ENCODE measurements around the gene RRBP1. TPM values are rescaled to one million over a fixed set of nuclear protein-coding genes. Genes with fewer than 3 reads are reported as not detected.

The RRBP1 gene
- total and polyA plus RNA-seq, 4 donors, result 106 to 208 (median 127) TPM

DNA sequence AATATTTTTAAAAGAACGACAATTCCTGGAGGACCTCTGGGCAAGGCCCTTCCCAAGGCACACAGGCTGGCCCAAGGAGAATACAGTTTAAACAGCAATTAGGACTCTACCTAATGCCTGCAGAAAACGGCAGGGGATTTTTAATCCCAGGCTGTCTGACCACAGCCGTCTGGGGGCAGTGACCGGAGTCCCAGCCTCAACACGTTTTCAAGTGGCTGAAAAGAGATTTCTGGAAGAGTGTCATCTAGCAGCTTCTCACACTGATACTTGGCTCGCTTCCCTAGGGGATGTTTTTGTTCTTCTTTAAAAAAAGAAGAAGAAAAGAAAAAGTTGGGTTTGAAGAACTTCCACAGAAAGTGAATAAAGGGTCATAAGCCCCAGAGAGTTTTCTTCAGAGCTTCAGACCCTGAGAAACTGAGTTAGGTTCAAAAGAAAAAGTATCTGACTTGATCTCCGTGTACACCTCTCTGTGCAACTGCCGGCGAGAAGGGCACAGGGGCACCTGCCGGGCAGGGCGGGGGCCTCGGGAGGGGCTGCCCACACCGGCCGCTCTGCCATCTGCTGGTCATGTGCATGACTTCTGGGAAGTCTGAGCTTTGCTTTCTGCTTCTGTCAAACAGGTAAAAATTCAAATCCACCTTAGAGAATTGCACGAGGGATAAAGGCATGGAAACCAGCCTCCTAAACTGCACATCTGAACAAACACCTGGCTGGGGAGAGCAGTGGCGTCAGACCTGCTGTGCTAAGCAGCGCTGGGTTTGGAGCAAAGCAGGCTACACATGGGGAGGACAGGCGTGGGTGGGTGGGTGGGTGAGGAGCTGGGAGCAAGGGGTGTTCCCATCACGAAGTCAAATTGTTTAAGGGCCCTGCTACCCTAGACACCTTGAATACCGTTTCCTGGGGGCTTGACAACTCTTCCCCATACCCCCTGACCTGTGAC lies 33.0 kb downstream of the RRBP1 start:
- peak in 2 of 3 donors; percentile 41 to 51 for DNase-seq
- WGBS, 2 donors, result 44 to 47% methylated on average over 20 of the region's 20 CpGs

DNA sequence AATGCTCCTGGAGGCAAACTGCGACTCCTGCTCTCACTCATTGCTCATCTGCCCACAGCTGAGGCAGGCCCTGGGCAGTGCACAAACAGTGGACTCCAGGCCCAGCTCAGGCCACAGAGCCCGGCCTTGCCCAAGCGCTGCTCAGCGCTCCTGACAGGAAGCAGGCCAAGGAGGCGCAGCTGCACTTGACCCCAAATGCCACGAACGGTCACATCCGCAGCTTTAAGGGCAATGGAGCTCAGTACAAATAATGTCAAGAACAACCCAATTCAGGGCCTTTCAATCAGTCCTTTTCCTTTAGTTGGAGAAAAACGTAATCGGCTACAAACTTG lies 33.8 kb downstream of the RRBP1 start:
- DNase-seq, result no peak
- Histone ChIP-seq H3K4me3 (no peak overlapping the region), H3K9me3 (ENCODE audit: control insufficient read depth in 4 of 4, insufficient read depth in 3 of 4, low read length in 3 of 4) (no peaks in the 10 kb centered on the region), H3K36me3 (ENCODE audit: control insufficient read depth in 4 of 4, insufficient read depth in 4 of 4, low read length in 4 of 4) (peaks cover 0 to 8% (median 2%) of the 10 kb centered on the region in 4 donors), H3K9ac (ENCODE audit: insufficient read depth in 1 of 2, low read length in 2 of 2) (no peak overlapping the region), H3K4me1 (ENCODE audit: control insufficient read depth in 5 of 5, insufficient read depth in 5 of 5, low read length in 5 of 5) (peaks cover 4 to 52% (median 25%) of the 10 kb centered on the region in 5 donors), H3K27ac (ENCODE audit: low read depth in 1 of 2, low read length in 1 of 2) (peak overlapping the region in 1 of 2 donors; percentile 29), H3K27me3 (ENCODE audit: control insufficient read depth in 3 of 3, insufficient read depth in 3 of 3, low read length in 2 of 3) (no peaks in the 10 kb centered on the region)
- no peak for TF ChIP-seq CTCF (IDR thresholded peaks at IDR 0.05; ENCODE audit: control extremely low read depth, extremely low read depth)
- ATAC-seq (ENCODE audit: insufficient read depth, low FRiP score), result peak; percentile 37
- 24 to 29% methylated on average over 10 of the region's 10 CpGs for WGBS, 2 donors

More for the DNA sequence above, 33.0 kb downstream of the RRBP1 start:
- H3K9me3 ChIP-seq (ENCODE audit: control insufficient read depth in 4 of 4, insufficient read depth in 3 of 4, low read length in 3 of 4), result no peaks in the 10 kb centered on the region
- peaks cover 0 to 8% (median 3%) of the 10 kb centered on the region in 4 donors for H3K36me3 ChIP-seq (ENCODE audit: control insufficient read depth in 4 of 4, insufficient read depth in 4 of 4, low read length in 4 of 4)
- H3K4me1 ChIP-seq (ENCODE audit: control insufficient read depth in 5 of 5, insufficient read depth in 5 of 5, low read length in 5 of 5), result peaks cover 4 to 52% (median 25%) of the 10 kb centered on the region in 5 donors
- peak overlapping the region in 1 of 2 donors; percentile 19 for H3K9ac ChIP-seq (ENCODE audit: insufficient read depth in 1 of 2, low read length in 2 of 2)
- no peaks in the 10 kb centered on the region for H3K27me3 ChIP-seq (ENCODE audit: control insufficient read depth in 3 of 3, insufficient read depth in 3 of 3, low read length in 2 of 3)
- TF ChIP-seq CTCF (IDR thresholded peaks at IDR 0.05; ENCODE audit: control extremely low read depth, extremely low read depth), result no peak
- H3K4me3 ChIP-seq, result no peak overlapping the region
- ATAC-seq (ENCODE audit: insufficient read depth, low FRiP score), result no peak
- peak overlapping the region in 1 of 2 donors; percentile 34 for H3K27ac ChIP-seq (ENCODE audit: low read depth in 1 of 2, low read length in 1 of 2)

DNA sequence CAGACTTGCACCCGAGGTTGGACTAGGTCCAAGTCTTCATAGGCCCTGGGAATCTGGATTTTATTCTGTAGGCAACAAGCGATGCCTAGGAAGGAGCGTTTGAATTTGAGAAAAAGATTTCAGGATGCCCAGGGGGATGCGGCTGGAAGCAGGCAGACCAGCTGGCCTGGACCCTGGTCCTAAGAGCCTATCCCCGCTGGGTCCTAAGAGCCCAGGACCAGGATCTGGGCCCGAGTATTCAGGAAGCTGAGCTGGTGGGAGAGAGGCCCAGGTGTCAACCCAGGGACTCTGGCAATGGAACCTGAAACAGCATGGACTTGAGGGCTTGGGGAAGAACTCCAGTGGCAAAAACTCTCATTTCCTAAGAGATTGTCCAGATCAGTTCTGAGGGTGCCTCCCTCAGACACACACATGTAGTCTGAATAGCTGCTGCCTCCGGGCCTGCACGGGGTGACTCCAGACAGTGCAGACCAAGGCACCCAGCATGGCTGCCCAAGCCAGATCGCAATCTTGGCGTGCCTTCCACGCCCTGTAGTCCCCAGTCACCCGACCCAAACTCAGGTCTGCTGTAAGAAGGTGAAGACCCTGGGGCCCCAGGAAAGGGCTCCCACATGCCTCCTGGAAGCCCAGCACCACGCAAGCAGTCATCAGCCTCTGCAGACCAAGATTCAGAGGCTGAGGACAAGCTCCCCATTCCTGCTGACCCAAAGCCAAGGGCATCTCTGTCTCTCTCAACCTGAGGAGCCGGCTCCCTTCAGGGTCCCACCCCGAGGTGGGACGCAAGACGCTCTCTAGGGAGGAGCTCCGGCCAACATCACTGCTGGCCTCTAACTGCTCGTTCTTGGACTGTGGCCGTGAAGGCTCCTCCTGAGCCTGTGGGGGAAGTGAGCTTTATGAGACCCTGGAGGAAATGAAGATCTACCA lies 34.4 kb downstream of the RRBP1 start:
- H3K27me3 ChIP-seq (ENCODE audit: control insufficient read depth in 3 of 3, insufficient read depth in 3 of 3, low read length in 2 of 3), result no peaks in the 10 kb centered on the region
- H3K36me3 ChIP-seq (ENCODE audit: control insufficient read depth in 4 of 4, insufficient read depth in 4 of 4, low read length in 4 of 4), result peaks cover 0 to 11% (median 7%) of the 10 kb centered on the region in 4 donors
- no peak overlapping the region for H3K4me3 ChIP-seq
- H3K27ac ChIP-seq (ENCODE audit: low read depth in 1 of 2, low read length in 1 of 2), result peak overlapping the region in 1 of 2 donors; percentile 29
- WGBS, 2 donors, result 83 to 88% methylated on average over 20 of the region's 20 CpGs
- ATAC-seq (ENCODE audit: insufficient read depth, low FRiP score) (no peak), DNase-seq (no peak)
- no peaks in the 10 kb centered on the region for H3K9me3 ChIP-seq (ENCODE audit: control insufficient read depth in 4 of 4, insufficient read depth in 3 of 4, low read length in 3 of 4)
- peaks cover 4 to 52% (median 25%) of the 10 kb centered on the region in 5 donors for H3K4me1 ChIP-seq (ENCODE audit: control insufficient read depth in 5 of 5, insufficient read depth in 5 of 5, low read length in 5 of 5)
- TF ChIP-seq CTCF (IDR thresholded peaks at IDR 0.05; ENCODE audit: control extremely low read depth, extremely low read depth), result no peak
- no peak overlapping the region for H3K9ac ChIP-seq (ENCODE audit: insufficient read depth in 1 of 2, low read length in 2 of 2)
